Measurements from ENCODE around the gene DDB1. TPM values are rescaled to one million over a fixed set of nuclear protein-coding genes. Genes with fewer than 3 reads are reported as not detected.

Gene DDB1
- total and polyA plus RNA-seq, 9 of the 15 experiments (the other 6 are each of a cell fraction or from before 2014, with no cell fraction given), result 172 to 361 (median 266) TPM

DNA sequence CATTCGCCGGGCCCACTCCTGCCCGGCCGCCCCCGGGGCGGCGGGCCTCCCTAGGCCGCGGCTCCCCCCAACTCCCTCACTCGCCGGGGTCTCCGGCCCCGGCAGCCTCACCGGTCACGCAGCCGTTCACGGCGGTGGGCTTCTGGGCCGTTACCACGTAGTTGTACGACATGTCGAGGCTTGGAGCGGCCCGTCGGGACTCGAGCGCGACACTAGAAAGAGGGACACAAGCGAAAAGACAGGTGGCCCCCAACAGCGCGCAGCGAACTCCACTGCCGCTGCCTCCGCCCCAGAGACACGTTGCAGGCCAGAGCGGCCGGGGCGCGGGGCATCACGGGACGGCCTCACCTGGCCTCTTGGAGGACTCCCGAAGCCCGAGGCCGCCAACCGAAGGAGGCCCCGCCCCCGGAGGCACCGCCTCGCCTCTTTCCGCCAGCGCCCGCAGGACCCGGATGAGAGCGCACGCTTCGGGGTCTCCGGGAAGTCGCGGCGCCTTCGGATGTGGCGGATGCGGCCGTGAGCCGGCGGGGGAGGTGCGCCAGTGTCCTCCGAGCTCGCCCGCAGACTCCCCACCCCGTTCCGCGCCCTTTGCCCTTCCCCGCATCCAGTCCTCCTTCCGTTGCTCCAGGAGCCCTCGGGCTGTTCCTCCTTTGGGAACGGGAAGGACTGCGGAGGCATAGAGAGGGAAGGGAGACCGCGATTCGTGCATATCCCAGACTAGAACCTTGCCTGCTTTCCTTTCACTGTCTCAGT, at the start of gene DDB1, which contains the start of gene TKFC (continued):
- TF ChIP-seq TGIF2 (CRISPR knock-in tag; IDR thresholded peaks at IDR 0.05), result 0 out of 2 replicates have a peak, but pooled peaks have one; percentile 45
- TF ChIP-seq, protein P1, sequence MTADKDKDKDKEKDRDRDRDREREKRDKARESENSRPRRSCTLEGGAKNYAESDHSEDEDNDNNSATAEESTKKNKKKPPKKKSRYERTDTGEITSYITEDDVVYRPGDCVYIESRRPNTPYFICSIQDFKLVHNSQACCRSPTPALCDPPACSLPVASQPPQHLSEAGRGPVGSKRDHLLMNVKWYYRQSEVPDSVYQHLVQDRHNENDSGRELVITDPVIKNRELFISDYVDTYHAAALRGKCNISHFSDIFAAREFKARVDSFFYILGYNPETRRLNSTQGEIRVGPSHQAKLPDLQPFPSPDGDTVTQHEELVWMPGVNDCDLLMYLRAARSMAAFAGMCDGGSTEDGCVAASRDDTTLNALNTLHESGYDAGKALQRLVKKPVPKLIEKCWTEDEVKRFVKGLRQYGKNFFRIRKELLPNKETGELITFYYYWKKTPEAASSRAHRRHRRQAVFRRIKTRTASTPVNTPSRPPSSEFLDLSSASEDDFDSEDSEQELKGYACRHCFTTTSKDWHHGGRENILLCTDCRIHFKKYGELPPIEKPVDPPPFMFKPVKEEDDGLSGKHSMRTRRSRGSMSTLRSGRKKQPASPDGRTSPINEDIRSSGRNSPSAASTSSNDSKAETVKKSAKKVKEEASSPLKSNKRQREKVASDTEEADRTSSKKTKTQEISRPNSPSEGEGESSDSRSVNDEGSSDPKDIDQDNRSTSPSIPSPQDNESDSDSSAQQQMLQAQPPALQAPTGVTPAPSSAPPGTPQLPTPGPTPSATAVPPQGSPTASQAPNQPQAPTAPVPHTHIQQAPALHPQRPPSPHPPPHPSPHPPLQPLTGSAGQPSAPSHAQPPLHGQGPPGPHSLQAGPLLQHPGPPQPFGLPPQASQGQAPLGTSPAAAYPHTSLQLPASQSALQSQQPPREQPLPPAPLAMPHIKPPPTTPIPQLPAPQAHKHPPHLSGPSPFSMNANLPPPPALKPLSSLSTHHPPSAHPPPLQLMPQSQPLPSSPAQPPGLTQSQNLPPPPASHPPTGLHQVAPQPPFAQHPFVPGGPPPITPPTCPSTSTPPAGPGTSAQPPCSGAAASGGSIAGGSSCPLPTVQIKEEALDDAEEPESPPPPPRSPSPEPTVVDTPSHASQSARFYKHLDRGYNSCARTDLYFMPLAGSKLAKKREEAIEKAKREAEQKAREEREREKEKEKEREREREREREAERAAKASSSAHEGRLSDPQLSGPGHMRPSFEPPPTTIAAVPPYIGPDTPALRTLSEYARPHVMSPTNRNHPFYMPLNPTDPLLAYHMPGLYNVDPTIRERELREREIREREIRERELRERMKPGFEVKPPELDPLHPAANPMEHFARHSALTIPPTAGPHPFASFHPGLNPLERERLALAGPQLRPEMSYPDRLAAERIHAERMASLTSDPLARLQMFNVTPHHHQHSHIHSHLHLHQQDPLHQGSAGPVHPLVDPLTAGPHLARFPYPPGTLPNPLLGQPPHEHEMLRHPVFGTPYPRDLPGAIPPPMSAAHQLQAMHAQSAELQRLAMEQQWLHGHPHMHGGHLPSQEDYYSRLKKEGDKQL (CRISPR knock-in tag; IDR thresholded peaks at IDR 0.05; ENCODE audit: borderline replicate concordance), result no peak
- TF ChIP-seq NCOA6 (IDR thresholded peaks at IDR 0.05), result no peak
- no peak for TF ChIP-seq BMI1 (IDR thresholded peaks at IDR 0.05; ENCODE audit: low read length)
- no peak for TF ChIP-seq HDAC3 (IDR thresholded peaks at IDR 0.05; ENCODE audit: borderline replicate concordance, partially characterized antibody)
- no peak for TF ChIP-seq TRIM24 (IDR thresholded peaks at IDR 0.05)
- TF ChIP-seq SIN3A (IDR thresholded peaks at IDR 0.05; ENCODE audit: borderline replicate concordance in 2 of 2, control insufficient read depth in 1 of 2, low read depth in 2 of 2, low read length in 2 of 2), result peak; percentile 53 to 92; a peak in 3 of 4 replicates
- 0 out of 2 replicates have a peak, but pooled peaks have one; percentile 32 for TF ChIP-seq DIDO1 (tag; IDR thresholded peaks at IDR 0.05; ENCODE audit: low read depth)
- peak; percentile 89; the same call in 1 of the 2 replicates for TF ChIP-seq ZZZ3 (IDR thresholded peaks at IDR 0.05)
- TF ChIP-seq, protein P2, sequence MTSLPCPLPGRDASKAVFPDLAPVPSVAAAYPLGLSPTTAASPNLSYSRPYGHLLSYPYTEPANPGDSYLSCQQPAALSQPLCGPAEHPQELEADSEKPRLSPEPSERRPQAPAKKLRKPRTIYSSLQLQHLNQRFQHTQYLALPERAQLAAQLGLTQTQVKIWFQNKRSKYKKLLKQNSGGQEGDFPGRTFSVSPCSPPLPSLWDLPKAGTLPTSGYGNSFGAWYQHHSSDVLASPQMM (CRISPR knock-in tag; IDR thresholded peaks at IDR 0.05), result no peak
- TF ChIP-seq HMG20B (CRISPR knock-in tag; IDR thresholded peaks at IDR 0.05), result no peak
- 0 out of 2 replicates have a peak, but pooled peaks have one; percentile 73 for TF ChIP-seq GATAD2A (IDR thresholded peaks at IDR 0.05)
- TF ChIP-seq PHF8 (IDR thresholded peaks at IDR 0.05; ENCODE audit: borderline replicate concordance, low read length), result peak; percentile 95
- peak in 1 of 2 experiments; percentile 24; a peak in 1 of 4 replicates for TF ChIP-seq RCOR1 (IDR thresholded peaks at IDR 0.05; ENCODE audit: borderline replicate concordance in 1 of 2, low read depth in 2 of 2, low read length in 2 of 2)
- TF ChIP-seq, protein P3, sequence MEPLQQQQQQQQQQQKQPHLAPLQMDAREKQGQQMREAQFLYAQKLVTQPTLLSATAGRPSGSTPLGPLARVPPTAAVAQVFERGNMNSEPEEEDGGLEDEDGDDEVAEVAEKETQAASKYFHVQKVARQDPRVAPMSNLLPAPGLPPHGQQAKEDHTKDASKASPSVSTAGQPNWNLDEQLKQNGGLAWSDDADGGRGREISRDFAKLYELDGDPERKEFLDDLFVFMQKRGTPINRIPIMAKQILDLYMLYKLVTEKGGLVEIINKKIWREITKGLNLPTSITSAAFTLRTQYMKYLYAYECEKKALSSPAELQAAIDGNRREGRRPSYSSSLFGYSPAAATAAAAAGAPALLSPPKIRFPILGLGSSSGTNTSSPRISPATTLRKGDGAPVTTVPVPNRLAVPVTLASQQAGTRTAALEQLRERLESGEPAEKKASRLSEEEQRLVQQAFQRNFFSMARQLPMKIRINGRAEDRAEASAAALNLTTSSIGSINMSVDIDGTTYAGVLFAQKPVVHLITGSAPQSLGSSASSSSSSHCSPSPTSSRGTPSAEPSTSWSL (CRISPR knock-in tag; IDR thresholded peaks at IDR 0.05; ENCODE audit: borderline replicate concordance), result no peak
- TF ChIP-seq, protein P4, sequence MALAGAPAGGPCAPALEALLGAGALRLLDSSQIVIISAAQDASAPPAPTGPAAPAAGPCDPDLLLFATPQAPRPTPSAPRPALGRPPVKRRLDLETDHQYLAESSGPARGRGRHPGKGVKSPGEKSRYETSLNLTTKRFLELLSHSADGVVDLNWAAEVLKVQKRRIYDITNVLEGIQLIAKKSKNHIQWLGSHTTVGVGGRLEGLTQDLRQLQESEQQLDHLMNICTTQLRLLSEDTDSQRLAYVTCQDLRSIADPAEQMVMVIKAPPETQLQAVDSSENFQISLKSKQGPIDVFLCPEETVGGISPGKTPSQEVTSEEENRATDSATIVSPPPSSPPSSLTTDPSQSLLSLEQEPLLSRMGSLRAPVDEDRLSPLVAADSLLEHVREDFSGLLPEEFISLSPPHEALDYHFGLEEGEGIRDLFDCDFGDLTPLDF (CRISPR knock-in tag; IDR thresholded peaks at IDR 0.05), result peak; percentile 62; the same call in 1 of the 2 replicates
- no peak for TF ChIP-seq ZNF140 (CRISPR knock-in tag; IDR thresholded peaks at IDR 0.05)
- TF ChIP-seq POLR2G (IDR thresholded peaks at IDR 0.05; ENCODE audit: low read depth, low read length), result peak; percentile 100
